DOHH2 (cell line): ENCODE results near the gene NOCT.

Experiments
- CTCF ChIP-seq: fragments of 200-600 bp; sonication (generic); IDR thresholded peaks from one replicate; pipeline ENCODE4 v1.5.1; 2014; ENCODE audit warnings: antibody characterized with exemption, mild to moderate bottlenecking, low read depth, low read length; ENCODE audit not compliant: poor library complexity, severe bottlenecking
- EZH2phosphoT487 ChIP-seq: fragments of 200-600 bp; sonication (generic); IDR thresholded peaks from 2 replicates; pipeline ENCODE4 v1.6.1; 2017; ENCODE audit warnings: borderline replicate concordance, mild to moderate bottlenecking, antibody characterized with exemption, low read length, moderate library complexity, mixed read lengths

- TF ChIP-seq CTCF: no peak
- no peak for TF ChIP-seq EZH2phosphoT487
These were observed 20.1 kb downstream of the NOCT start for GRCh38 chr4:139035650-139036049.
